SK-N-MC (cell line): Measurements from ENCODE around the gene GRM7.

Experiments
- EZH2 ChIP-seq: fragments of 200-600 bp; sonication (generic); IDR thresholded peaks from one replicate; pipeline ENCODE4 v1.6.1; 2017; ENCODE audit warnings: antibody characterized with exemption
- FOXP2 ChIP-seq: optimal IDR thresholded peaks from 2 replicates; pipeline ENCODE3; 2011; ENCODE audit warnings: mild to moderate bottlenecking, moderate library complexity; ENCODE audit not compliant: insufficient read depth; ENCODE audit errors: extremely low read length, control extremely low read depth
- POLR2AphosphoS5 ChIP-seq: IDR thresholded peaks from 2 replicates; pipeline ENCODE4 v1.6.1; 2012; ENCODE audit warnings: mild to moderate bottlenecking, low read depth, low read length, borderline replicate concordance

GRCh38 chr3:7260975-7261374 lies 400.1 kb downstream of the GRM7 start:
- no peak for TF ChIP-seq EZH2
- no peak for TF ChIP-seq POLR2AphosphoS5
- no peak for TF ChIP-seq FOXP2
